Measurements from ENCODE around the gene DAAM1. TPM values are rescaled to one million over a fixed set of nuclear protein-coding genes. Genes with fewer than 3 reads are reported as not detected.

DAAM1 gene
- total and polyA plus RNA-seq, 7 donors, result 5.7 to 37.1 (median 8.9) TPM

- DNase-seq (no peak), ATAC-seq (no peak)
- no peaks in the 10 kb centered on the region for H3K27me3 ChIP-seq (ENCODE audit: insufficient read depth in 3 of 3, low read length in 2 of 3)
- no peaks in the 10 kb centered on the region for H3K4me1 ChIP-seq
- no peak for TF ChIP-seq CTCF (IDR thresholded peaks at IDR 0.05)
- intact Hi-C loops (cut with DNase I), result no loop called here
- WGBS, 3 donors, result 77 to 96% (median 95%) methylated on average over 3 of the region's 3 CpGs
- no peaks in the 10 kb centered on the region for H3K36me3 ChIP-seq (ENCODE audit: insufficient read depth in 1 of 2, low read depth in 1 of 2)
- no peak overlapping the region for H3K4me3 ChIP-seq
- H3K27ac ChIP-seq, result no peak overlapping the region
- H3K9me3 ChIP-seq, result no peaks in the 10 kb centered on the region
Observed at GRCh38 chr14:59246566-59246965, 58.1 kb downstream of the DAAM1 start.

DNA sequence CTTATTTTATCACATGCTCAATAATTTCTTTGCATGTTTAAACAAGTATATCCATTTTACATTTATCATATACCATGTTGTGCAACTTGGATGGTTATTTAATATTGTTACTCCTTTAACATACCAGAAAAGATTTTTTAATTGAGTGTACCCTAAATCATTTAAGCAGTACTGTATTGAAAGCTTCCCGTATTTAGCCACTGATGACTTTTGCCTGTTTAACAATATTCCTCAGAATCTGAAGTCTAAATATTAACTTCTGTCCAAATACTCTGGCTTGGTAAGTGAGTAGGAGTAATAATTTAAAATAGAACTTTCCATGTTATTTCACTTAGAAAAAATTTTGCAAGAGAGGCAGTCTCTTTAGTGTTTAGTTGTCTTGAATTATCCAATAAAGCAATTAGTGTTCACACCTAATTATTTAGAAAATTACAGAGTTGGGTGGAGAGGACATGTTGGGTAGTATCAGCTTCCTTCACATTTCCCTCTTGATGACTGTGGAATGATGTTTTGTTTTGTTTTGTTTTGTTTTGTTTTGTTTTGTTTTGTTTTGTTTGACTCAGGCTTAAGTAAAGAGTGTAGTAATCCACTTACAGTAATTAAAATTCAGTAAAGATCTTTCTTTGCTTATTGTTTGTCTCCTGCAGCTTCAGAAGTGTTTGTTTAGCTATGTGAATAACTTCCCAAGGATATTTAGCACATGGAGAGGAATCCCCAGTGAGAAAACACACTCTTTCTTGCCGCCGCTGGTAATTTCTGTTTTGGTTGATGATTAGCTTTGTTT, 59.5 kb downstream of the DAAM1 start:
- intact Hi-C loops (cut with DNase I), result no loop called here
- H3K27ac ChIP-seq, result no peak overlapping the region

DNA sequence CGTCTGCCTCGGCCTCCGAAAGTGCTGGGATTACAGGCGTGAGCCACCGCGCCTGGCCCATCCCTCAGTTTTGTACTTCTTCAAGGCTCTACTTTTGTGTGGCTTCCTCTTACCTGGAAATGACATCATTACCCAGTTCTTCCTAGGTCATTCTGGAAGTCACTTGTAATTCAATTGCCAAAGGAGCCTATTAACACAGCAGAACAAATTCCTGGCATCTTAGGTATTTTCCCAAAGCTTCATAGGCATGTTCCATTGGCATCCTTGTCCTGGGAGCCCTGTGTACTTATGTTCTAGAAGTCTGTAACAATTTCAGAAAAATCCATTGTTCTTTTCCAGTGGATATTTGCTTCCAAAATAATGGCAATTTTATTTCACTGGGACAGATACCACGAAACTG, 60.6 kb downstream of the DAAM1 start:
- no peak for DNase-seq
- no peaks in the 10 kb centered on the region for H3K9me3 ChIP-seq
- TF ChIP-seq CTCF (IDR thresholded peaks at IDR 0.05), result no peak
- H3K27me3 ChIP-seq (ENCODE audit: insufficient read depth in 3 of 3, low read length in 2 of 3), result no peaks in the 10 kb centered on the region
- no peak for ATAC-seq
- no peaks in the 10 kb centered on the region for H3K36me3 ChIP-seq (ENCODE audit: insufficient read depth in 1 of 2, low read depth in 1 of 2)
- intact Hi-C loops (cut with DNase I), result no loop called here
- peaks cover 6% of the 10 kb centered on the region for H3K4me1 ChIP-seq
- no peak overlapping the region for H3K4me3 ChIP-seq
- H3K27ac ChIP-seq, result no peak overlapping the region
- WGBS, 3 donors, result 77 to 80% (median 80%) methylated on average over 7 of the region's 7 CpGs

More for the DNA sequence above, 59.5 kb downstream of the DAAM1 start:
- Histone ChIP-seq H3K4me1 (peaks cover 4% of the 10 kb centered on the region), H3K4me3 (no peak overlapping the region), H3K9me3 (no peaks in the 10 kb centered on the region), H3K36me3 (ENCODE audit: insufficient read depth in 1 of 2, low read depth in 1 of 2) (no peaks in the 10 kb centered on the region), H3K27me3 (ENCODE audit: insufficient read depth in 3 of 3, low read length in 2 of 3) (no peaks in the 10 kb centered on the region)
- no peak for DNase-seq
- TF ChIP-seq CTCF (IDR thresholded peaks at IDR 0.05), result no peak
- ATAC-seq, result no peak
- WGBS, 3 donors, result 69 to 79% (median 76%) methylated on average over 3 of the region's 3 CpGs

DNA sequence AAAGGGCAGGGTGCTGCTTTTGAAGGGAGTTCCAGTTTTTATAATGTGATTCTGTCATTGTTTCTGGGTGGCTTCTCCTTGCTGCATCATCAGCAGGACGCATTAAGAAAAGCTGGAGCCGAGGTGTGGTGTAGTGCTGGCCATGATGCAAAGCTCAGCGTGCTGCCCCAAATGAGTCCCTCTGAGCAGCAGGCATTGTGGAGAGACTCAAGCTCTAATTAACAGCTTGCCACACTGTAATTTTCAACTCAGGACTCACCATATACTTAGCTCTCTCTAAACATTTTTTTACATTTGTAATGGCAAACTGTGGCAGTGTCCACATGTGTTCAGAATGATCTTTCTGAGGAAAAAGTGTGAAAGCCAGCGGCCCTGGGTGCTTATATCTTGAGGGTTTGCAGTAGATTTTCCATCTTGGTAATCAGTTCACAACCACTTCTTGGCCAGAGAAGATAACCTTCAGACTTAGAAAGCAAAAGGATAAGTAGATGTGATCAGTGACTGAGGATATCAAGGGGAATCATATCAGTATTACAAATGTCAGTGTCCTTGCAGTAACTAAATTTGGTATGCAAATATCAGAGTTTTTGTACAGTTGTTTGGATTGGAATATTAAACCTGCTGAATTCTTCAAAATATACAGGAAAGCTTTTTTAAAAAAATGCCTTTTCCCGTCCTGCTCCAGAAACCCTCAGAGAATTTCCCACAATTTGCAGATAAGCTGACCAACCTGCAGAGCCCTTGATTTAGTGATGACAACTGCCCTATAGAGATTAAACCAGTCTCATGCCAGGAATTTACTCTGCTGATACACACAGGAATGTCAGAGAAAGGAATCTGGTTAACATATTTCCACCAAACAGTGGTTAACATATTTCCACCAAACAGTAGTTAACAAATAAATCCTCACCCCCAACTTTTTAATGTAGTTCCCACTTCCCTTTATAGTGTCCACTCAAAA, 63.6 kb downstream of the DAAM1 start:
- H3K27ac ChIP-seq, result no peak overlapping the region

More for the DNA sequence above, 63.6 kb downstream of the DAAM1 start:
- peaks cover 26% of the 10 kb centered on the region for H3K4me1 ChIP-seq
- no peaks in the 10 kb centered on the region for H3K36me3 ChIP-seq (ENCODE audit: insufficient read depth in 1 of 2, low read depth in 1 of 2)
- no peaks in the 10 kb centered on the region for H3K27me3 ChIP-seq (ENCODE audit: insufficient read depth in 3 of 3, low read length in 2 of 3)
- WGBS, 3 donors, result 74 to 88% (median 87%) methylated on average over 5 of the region's 5 CpGs
- intact Hi-C loops (cut with DNase I), result no loop called here
- no peak overlapping the region for H3K4me3 ChIP-seq
- DNase-seq (no peak), ATAC-seq (no peak)
- no peak for TF ChIP-seq CTCF (IDR thresholded peaks at IDR 0.05)
- no peaks in the 10 kb centered on the region for H3K9me3 ChIP-seq
